ENCODE results near the gene NUP188. TPM values are rescaled to one million over a fixed set of nuclear protein-coding genes. Genes with fewer than 3 reads are reported as not detected.

NUP188 gene
- total and polyA plus RNA-seq, 2 donors (not counting 1 experiment from before 2014, with no cell fraction given), result 42.8 to 83.6 TPM

DNA sequence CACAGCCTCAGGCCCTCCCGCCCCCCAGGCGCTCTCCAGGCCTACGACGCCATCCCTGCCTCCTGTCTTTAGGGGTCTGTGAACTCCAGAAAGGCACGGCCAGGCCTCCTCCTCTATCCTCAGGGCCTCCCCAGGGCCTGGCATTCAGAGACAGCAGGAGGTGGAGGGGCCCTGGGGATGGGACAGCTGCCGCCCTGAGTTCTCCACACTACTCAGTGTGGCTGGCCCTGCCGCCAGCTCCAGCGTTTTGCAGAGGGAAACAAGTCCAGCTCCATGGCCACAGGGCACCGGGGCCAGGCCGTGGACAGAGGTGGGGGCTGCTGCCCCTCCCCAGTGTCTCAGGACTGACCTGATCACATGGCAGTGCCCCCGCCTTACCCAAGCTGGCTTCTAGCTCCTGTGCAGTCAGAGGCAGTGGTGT is 64.3 kb downstream of the NUP188 start:
- H3K36me3 ChIP-seq (replicated peaks in 1 of 2; ENCODE audit: control extremely low read depth in 1 of 2, control insufficient read depth in 1 of 2, extremely low read depth in 1 of 2, insufficient read depth in 2 of 2, low read length in 1 of 2), result peaks cover 0 to 61% of the 10 kb centered on the region in 2 experiments
- intact Hi-C loops (cut with micrococcal nuclease), result no loop called here

DNA sequence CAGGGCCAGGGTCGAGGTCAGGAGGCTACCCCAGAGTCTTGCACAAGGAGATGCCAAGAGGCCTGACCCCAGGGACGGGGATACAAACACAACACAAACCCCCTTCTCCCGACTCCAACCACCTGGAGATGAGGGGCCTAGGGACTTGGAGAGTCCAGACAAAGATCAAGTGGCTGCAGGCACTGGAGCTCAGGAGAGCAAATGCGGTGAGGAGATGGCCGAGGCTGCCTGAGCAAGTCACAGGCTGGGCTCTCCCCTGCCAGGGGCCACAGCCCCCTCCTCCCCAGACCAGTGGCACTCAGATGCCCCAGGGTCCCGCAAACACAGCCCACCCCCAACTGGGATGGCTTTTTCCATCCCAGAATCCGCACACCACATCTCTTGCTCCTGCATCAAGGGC is 64.8 kb downstream of the NUP188 start:
- Mint-ChIP-seq H3K4me3 (no peak overlapping the region), H3K27ac (no peak overlapping the region), H3K9me3 (ENCODE audit: insufficient read depth) (no peaks in the 10 kb centered on the region), H3K27me3 (no peaks in the 10 kb centered on the region), H3K4me1 (no peaks in the 10 kb centered on the region)
- no peaks in the 10 kb centered on the region for H3K27me3 ChIP-seq (replicated peaks in 1 of 4; ENCODE audit: control extremely low read depth in 1 of 4, control insufficient read depth in 3 of 4, insufficient read depth in 4 of 4, low read length in 3 of 4)
- intact Hi-C loops (cut with micrococcal nuclease), result no loop called here
- DNase-seq (no peak), ATAC-seq (ENCODE audit: low read depth) (no peak)
- H3K9me3 ChIP-seq (ENCODE audit: control extremely low read depth in 1 of 3, control insufficient read depth in 2 of 3, insufficient read depth in 1 of 3, low read length in 2 of 3), result no peaks in the 10 kb centered on the region
- peaks cover 7% of the 10 kb centered on the region for H3K79me2 ChIP-seq (ENCODE audit: control insufficient read depth, insufficient read depth, low read length)
- no peak overlapping the region for H2AFZ ChIP-seq (ENCODE audit: insufficient read depth, low read depth, low read length, poor library complexity, severe bottlenecking)
- ChIA-PET POLR2A (no interaction called here), CTCF (no interaction called here)
- no peak for TF ChIP-seq EZH2 (IDR thresholded peaks at IDR 0.05; ENCODE audit: borderline replicate concordance, insufficient read depth, low read depth, low read length, poor library complexity, severe bottlenecking)
- TF ChIP-seq, protein P1, sequence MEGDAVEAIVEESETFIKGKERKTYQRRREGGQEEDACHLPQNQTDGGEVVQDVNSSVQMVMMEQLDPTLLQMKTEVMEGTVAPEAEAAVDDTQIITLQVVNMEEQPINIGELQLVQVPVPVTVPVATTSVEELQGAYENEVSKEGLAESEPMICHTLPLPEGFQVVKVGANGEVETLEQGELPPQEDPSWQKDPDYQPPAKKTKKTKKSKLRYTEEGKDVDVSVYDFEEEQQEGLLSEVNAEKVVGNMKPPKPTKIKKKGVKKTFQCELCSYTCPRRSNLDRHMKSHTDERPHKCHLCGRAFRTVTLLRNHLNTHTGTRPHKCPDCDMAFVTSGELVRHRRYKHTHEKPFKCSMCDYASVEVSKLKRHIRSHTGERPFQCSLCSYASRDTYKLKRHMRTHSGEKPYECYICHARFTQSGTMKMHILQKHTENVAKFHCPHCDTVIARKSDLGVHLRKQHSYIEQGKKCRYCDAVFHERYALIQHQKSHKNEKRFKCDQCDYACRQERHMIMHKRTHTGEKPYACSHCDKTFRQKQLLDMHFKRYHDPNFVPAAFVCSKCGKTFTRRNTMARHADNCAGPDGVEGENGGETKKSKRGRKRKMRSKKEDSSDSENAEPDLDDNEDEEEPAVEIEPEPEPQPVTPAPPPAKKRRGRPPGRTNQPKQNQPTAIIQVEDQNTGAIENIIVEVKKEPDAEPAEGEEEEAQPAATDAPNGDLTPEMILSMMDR (IDR thresholded peaks at IDR 0.05), result no peak
- no peak overlapping the region for H3K4me3 ChIP-seq (ENCODE audit: control extremely low read depth in 1 of 5, extremely low read depth in 1 of 5, insufficient read depth in 1 of 5, low read depth in 2 of 5, low read length in 4 of 5)
- peaks cover 0 to 59% of the 10 kb centered on the region in 2 experiments for H3K36me3 ChIP-seq (replicated peaks in 1 of 2; ENCODE audit: control extremely low read depth in 1 of 2, control insufficient read depth in 1 of 2, extremely low read depth in 1 of 2, insufficient read depth in 2 of 2, low read length in 1 of 2)
- no peaks in the 10 kb centered on the region for H4K20me1 ChIP-seq (ENCODE audit: control insufficient read depth, insufficient read depth, low read length, poor library complexity, severe bottlenecking)
- no peaks in the 10 kb centered on the region for H3K4me1 ChIP-seq (ENCODE audit: control insufficient read depth in 2 of 2, insufficient read depth in 2 of 2, low read length in 2 of 2)
- no peak overlapping the region for H3K4me2 ChIP-seq (replicated peaks; ENCODE audit: low read depth, low read length, poor library complexity, severe bottlenecking)
- no peak overlapping the region for H3K27ac ChIP-seq (ENCODE audit: low read length in 2 of 2)
- no peak overlapping the region for H3K9ac ChIP-seq (ENCODE audit: low read length)
- WGBS (ENCODE audit: insufficient coverage), result 100% methylated on average over 6 of the region's 7 CpGs

More for the DNA sequence above, 64.3 kb downstream of the NUP188 start:
- no peaks in the 10 kb centered on the region for H3K4me1 ChIP-seq (ENCODE audit: control insufficient read depth in 2 of 2, insufficient read depth in 2 of 2, low read length in 2 of 2)
- H2AFZ ChIP-seq (ENCODE audit: insufficient read depth, low read depth, low read length, poor library complexity, severe bottlenecking), result no peak overlapping the region
- no peaks in the 10 kb centered on the region for H3K4me1 Mint-ChIP-seq
- H3K27ac ChIP-seq (ENCODE audit: low read length in 2 of 2), result no peak overlapping the region
- no peak overlapping the region for H3K4me2 ChIP-seq (replicated peaks; ENCODE audit: low read depth, low read length, poor library complexity, severe bottlenecking)
- H3K4me3 Mint-ChIP-seq, result no peak overlapping the region
- H3K4me3 ChIP-seq (ENCODE audit: control extremely low read depth in 1 of 5, extremely low read depth in 1 of 5, insufficient read depth in 1 of 5, low read depth in 2 of 5, low read length in 4 of 5), result no peak overlapping the region
- H3K27me3 Mint-ChIP-seq, result no peaks in the 10 kb centered on the region
- no peaks in the 10 kb centered on the region for H4K20me1 ChIP-seq (ENCODE audit: control insufficient read depth, insufficient read depth, low read length, poor library complexity, severe bottlenecking)
- H3K79me2 ChIP-seq (ENCODE audit: control insufficient read depth, insufficient read depth, low read length), result peaks cover 7% of the 10 kb centered on the region
- CTCF ChIA-PET, result no interaction called here
- no peaks in the 10 kb centered on the region for H3K9me3 ChIP-seq (ENCODE audit: control extremely low read depth in 1 of 3, control insufficient read depth in 2 of 3, insufficient read depth in 1 of 3, low read length in 2 of 3)
- ATAC-seq (ENCODE audit: low read depth), result no peak
- WGBS (ENCODE audit: insufficient coverage), result 99% methylated on average over 9 of the region's 11 CpGs
- TF ChIP-seq EZH2 (IDR thresholded peaks at IDR 0.05; ENCODE audit: borderline replicate concordance, insufficient read depth, low read depth, low read length, poor library complexity, severe bottlenecking), result no peak
- TF ChIP-seq, protein P1 (IDR thresholded peaks at IDR 0.05), result no peak
- POLR2A ChIA-PET, result no interaction called here
- H3K9ac ChIP-seq (ENCODE audit: low read length), result no peak overlapping the region
- DNase-seq, result no peak
- H3K9me3 Mint-ChIP-seq (ENCODE audit: insufficient read depth), result no peaks in the 10 kb centered on the region
- H3K27me3 ChIP-seq (replicated peaks in 1 of 4; ENCODE audit: control extremely low read depth in 1 of 4, control insufficient read depth in 3 of 4, insufficient read depth in 4 of 4, low read length in 3 of 4), result no peaks in the 10 kb centered on the region
- no peak overlapping the region for H3K27ac Mint-ChIP-seq

Measured in B cell (primary cell).